Ascending aorta (tissue), 2 donors: ENCODE measurements around the gene RAB3GAP2. TPM values are rescaled to one million over a fixed set of nuclear protein-coding genes. Genes with fewer than 3 reads are reported as not detected.
"Not testable (repeated sequence)": the region's sequence is repeated elsewhere in the genome, so short reads cannot be mapped to it uniquely, and the experiment has no call there.

Experiments
- DNase-seq, 2 donors: peaks; one replicate each; pipeline ENCODE4 v3.0.0-alpha.2; 2019; ENCODE audit warnings: low spot score in 2 of 2
- H3K27ac ChIP-seq, 2 donors: fragments of 200-600 bp; sonication (generic); one replicate each; pipeline ENCODE4 v1.5.1; 2016 to 2017; ENCODE audit warnings: mild to moderate bottlenecking in 1 of 2
- H3K27me3 ChIP-seq: fragments of 200-600 bp; sonication (generic); one replicate; pipeline ENCODE4 v1.5.1; 2017
- H3K36me3 ChIP-seq, 2 donors: fragments of 200-600 bp; sonication (generic); one replicate each; pipeline ENCODE4 v1.5.1; 2016
- H3K4me1 ChIP-seq, 2 donors: fragments of 200-600 bp; sonication (generic); one replicate each; pipeline ENCODE4 v1.5.1; 2016 to 2017; ENCODE audit warnings: mild to moderate bottlenecking in 1 of 2
- H3K4me3 ChIP-seq, 2 donors: fragments of 200-600 bp; sonication (generic); one replicate each; pipeline ENCODE4 v1.5.1; 2016 to 2017; ENCODE audit warnings: mild to moderate bottlenecking in 1 of 2
- H3K9me3 ChIP-seq, 2 donors: fragments of 200-600 bp; sonication (generic); one replicate each; pipeline ENCODE4 v1.5.1; 2016
- intact Hi-C: fragments of 100-400 bp; cut with DNase I; formaldehyde crosslinking; loops from one replicate; pipeline ENCODE4 v1.15.1; 2023
- total RNA-seq: library from RNA; depleted of rRNA; stranded (reverse); fragments of >200 nt; gene quantifications from one replicate; pipeline ENCODE4 v1.1.0, GENCODE V29; 2016
- TF ChIP-seq, protein P1 (sequence below), 3 experiments: fragments of 200-600 bp in 2 of 3; fragments of 450-650 bp in 1 of 3; sonication (generic) in 2 of 3; IDR thresholded peaks; one replicate each; pipeline ENCODE4 v1.5.1; 2016 to 2019; ENCODE audit warnings: antibody characterized with exemption in 3 of 3, mild to moderate bottlenecking in 1 of 3, moderate library complexity in 1 of 3

The RAB3GAP2 gene
- total RNA-seq, 1 donor from 2014 or later: 9.8 TPM

DNA sequence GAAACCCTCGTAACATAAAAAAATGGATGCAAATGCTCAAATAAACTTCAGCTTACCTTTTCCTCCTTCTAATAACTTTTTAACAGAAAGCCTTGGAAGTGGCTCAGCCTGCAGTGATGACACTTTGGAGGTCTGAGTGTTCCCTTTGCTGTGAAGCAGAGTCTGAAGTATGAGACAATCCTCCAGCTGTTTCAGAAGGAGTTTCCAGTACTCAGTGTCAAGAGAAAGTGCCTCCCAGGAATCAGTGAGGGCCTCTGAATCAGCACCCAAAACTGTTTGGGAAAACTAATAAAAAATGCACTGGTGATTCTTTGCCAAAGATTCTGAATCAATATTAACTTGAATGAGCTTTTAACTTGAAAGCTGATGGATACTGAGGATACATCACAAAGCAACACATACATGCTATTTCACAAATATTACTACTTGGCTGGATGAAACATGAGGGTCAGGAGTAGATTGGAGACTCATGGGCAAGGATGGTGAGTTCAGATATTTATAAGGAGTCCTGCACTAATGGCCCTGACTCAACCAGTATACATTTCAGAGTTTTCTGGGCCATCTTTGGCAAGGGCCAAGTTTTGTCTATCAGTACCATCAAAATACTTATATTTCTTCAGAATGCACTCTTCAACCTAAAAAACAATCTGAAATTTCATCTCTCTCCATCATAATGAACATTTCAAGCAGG lies 101.3 kb downstream of the RAB3GAP2 start:
- Histone ChIP-seq H3K4me3 (no peak overlapping the region), H3K36me3 (peaks cover 19 to 70% of the 10 kb centered on the region in 2 donors), H3K27ac (no peak overlapping the region), H3K27me3 (no peaks in the 10 kb centered on the region), H3K4me1 (no peaks in the 10 kb centered on the region), H3K9me3 (no peaks in the 10 kb centered on the region)
- DNase-seq: no peak
- intact Hi-C loops: no loop called here
- TF ChIP-seq, protein P1, sequence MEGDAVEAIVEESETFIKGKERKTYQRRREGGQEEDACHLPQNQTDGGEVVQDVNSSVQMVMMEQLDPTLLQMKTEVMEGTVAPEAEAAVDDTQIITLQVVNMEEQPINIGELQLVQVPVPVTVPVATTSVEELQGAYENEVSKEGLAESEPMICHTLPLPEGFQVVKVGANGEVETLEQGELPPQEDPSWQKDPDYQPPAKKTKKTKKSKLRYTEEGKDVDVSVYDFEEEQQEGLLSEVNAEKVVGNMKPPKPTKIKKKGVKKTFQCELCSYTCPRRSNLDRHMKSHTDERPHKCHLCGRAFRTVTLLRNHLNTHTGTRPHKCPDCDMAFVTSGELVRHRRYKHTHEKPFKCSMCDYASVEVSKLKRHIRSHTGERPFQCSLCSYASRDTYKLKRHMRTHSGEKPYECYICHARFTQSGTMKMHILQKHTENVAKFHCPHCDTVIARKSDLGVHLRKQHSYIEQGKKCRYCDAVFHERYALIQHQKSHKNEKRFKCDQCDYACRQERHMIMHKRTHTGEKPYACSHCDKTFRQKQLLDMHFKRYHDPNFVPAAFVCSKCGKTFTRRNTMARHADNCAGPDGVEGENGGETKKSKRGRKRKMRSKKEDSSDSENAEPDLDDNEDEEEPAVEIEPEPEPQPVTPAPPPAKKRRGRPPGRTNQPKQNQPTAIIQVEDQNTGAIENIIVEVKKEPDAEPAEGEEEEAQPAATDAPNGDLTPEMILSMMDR (IDR thresholded peaks at IDR 0.05): no peak

DNA sequence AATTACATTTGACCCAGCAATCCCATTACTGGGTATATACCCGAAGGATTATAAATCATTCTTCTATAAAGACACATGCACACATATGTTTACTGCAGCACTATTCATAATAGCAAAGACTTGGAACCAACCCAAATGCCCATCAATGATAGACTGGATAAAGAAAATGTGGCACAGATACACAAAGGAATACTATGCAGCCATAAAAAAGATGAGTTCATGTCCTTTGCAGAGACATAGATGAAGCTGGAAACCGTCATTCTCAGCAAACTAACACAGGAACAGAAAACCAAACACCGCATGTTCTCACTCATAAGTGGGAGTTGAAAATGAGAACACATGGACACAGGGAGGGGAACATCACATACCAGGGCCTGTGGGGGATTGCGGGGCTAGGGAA lies 102.4 kb downstream of the RAB3GAP2 start:
- H3K9me3 ChIP-seq, DNase-seq, H3K27ac ChIP-seq, H3K4me3 ChIP-seq, intact Hi-C loops, H3K4me1 ChIP-seq, H3K27me3 ChIP-seq: not testable (repeated sequence)
- peaks cover 23 to 77% of the 10 kb centered on the region in 2 donors for H3K36me3 ChIP-seq

DNA sequence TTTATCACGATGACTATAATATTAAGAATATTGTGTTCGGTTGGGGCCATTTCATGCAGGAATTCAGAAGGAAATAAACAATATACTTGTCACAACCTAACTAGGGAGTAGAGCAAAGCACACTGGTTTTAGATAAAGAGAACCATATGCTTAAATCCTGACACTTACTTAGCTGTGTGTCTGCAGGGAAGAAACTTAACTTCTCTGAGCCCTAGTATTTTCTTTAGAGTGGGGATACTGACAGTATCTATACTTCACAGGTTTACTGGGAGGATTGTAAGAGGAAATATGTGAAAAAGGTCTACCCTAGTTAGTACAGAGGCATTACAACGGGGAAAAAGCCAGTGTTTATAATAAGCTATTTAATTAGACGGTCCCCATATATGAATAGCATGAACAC lies 105.4 kb downstream of the RAB3GAP2 start:
- H3K27me3 ChIP-seq: no peaks in the 10 kb centered on the region
- no peaks in the 10 kb centered on the region for H3K4me1 ChIP-seq
- no peak for DNase-seq
- intact Hi-C loops: no loop called here
- peaks cover 19 to 69% of the 10 kb centered on the region in 2 donors for H3K36me3 ChIP-seq
- no peaks in the 10 kb centered on the region for H3K9me3 ChIP-seq
- no peak overlapping the region for H3K4me3 ChIP-seq
- TF ChIP-seq, protein P1 (IDR thresholded peaks at IDR 0.05): no peak
- no peak overlapping the region for H3K27ac ChIP-seq

DNA sequence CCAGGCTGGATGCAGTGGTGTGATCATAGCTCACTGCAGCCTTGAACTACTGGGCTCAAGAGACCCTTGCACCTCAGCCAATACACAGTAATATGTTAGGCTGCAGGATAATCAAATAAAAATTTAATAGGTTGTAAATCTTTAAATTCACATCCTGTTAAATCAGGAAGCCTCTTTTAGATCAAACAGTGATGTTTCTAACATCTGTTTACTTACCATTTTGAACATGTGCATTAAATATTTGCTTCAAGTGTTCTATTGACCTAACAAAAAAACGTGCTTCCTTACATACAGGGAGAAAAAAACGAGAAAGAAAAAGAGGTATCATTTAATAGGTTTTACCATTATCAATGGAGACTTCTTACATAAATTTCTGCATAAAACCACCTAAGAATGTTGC lies 107.7 kb downstream of the RAB3GAP2 start:
- no peak for DNase-seq
- H3K9me3 ChIP-seq: no peaks in the 10 kb centered on the region
- TF ChIP-seq, protein P1 (IDR thresholded peaks at IDR 0.05): no peak
- H3K27ac ChIP-seq: no peak overlapping the region
- intact Hi-C loops: no loop called here
- H3K4me3 ChIP-seq: no peak overlapping the region
- H3K27me3 ChIP-seq: no peaks in the 10 kb centered on the region
- H3K36me3 ChIP-seq: peaks cover 15 to 54% of the 10 kb centered on the region in 2 donors
- no peaks in the 10 kb centered on the region for H3K4me1 ChIP-seq

DNA sequence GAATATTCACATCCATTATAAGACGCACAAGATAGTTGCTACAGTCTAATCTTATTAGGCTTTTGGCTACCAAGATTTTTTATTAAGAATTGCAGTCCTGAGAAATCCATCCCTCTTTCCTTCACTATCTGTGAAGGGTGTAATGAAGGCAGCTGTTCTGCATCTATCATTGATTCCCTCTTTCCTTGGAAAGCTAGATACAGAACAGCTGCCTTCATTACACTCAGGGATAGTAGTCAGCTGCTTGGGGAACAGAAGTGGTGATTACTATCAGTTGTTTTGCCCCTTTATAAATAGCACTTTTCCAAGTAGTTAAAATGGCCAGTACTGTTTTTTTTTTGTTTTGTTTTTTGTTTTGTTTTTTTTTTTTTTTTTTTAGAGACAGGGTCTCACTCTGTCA lies 108.1 kb downstream of the RAB3GAP2 start:
- Histone ChIP-seq H3K9me3 (no peaks in the 10 kb centered on the region), H3K36me3 (peaks cover 15 to 50% of the 10 kb centered on the region in 2 donors), H3K27ac (no peak overlapping the region), H3K4me3 (no peak overlapping the region), H3K4me1 (no peaks in the 10 kb centered on the region), H3K27me3 (no peaks in the 10 kb centered on the region)
- DNase-seq: no peak
- intact Hi-C loops: no loop called here
- TF ChIP-seq, protein P1 (IDR thresholded peaks at IDR 0.05): no peak

DNA sequence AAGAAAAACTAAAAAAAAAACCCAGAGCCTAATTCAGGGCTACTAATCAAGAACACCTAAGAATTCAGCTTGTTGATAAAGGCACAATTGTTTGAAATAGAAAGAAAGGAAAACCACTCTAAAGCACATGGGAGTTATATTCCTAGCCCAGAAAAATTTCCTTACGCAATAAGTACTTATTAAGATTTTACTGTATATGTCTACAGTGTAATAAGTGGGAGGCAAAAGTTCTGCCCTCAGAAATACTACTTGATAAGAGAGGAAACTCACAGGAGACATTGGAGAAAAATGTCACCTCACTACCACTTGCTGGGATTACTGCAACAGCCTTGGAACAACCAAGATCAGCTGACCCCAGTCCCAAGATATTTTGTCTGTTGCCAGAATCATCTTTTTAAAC lies 112.2 kb downstream of the RAB3GAP2 start:
- TF ChIP-seq, protein P1 (IDR thresholded peaks at IDR 0.05): no peak
- intact Hi-C loops: no loop called here
- no peaks in the 10 kb centered on the region for H3K4me1 ChIP-seq
- H3K27me3 ChIP-seq: no peaks in the 10 kb centered on the region
- H3K36me3 ChIP-seq: peaks cover 34 to 46% of the 10 kb centered on the region in 2 donors
- no peaks in the 10 kb centered on the region for H3K9me3 ChIP-seq
- DNase-seq: no peak
- no peak overlapping the region for H3K27ac ChIP-seq
- no peak overlapping the region for H3K4me3 ChIP-seq
